ENCODE results near the gene TRIM48. TPM values are rescaled to one million over a fixed set of nuclear protein-coding genes. Genes with fewer than 3 reads are reported as not detected.

TRIM48 gene, protein sequence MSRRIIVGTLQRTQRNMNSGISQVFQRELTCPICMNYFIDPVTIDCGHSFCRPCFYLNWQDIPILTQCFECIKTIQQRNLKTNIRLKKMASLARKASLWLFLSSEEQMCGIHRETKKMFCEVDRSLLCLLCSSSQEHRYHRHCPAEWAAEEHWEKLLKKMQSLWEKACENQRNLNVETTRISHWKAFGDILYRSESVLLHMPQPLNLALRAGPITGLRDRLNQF
- total RNA-seq, result not detected

DNA sequence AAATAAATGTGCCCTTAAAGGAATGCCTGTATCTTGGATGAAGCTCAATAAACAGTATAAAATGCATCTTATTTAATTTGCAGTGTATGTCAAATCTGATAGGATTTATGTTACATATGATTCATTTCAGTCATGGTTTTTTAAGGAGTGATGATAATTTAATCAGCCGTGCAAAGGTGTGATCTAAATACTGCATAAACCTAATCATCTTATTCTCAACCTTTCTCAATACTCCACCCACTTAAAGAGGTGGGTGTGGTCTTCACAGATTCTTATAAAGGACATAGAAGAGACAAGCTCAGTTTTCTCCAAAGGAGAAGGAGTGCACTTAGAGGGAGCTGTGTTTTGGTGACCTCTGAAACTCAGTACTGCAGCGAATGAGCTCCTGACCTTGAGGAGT is at the start of gene TRIM48:
Gene TRIM48, plus strand, starts transcription at position 301 of the 400 bp plus-strand sequence. CDS start 113 bp downstream, outside the sequence.

Small RNA genes lying within 50 kb of the gene (small RNA-seq; reads per million reads assigned to genes)
- not detected for gene AP005597.4 (ENCODE audit: low replicate concordance)

Other genes starting within 250 kb of the TRIM48 start
- gene OR4A16, start 81.0 kb downstream of the TRIM48 start, total RNA-seq, result not detected
- gene OR4A15, start 105.8 kb downstream of the TRIM48 start, total RNA-seq, result not detected